Ovary (tissue), 9 donors: Measurements from ENCODE around the gene MAGEL2. TPM values are rescaled to one million over a fixed set of nuclear protein-coding genes. Genes with fewer than 3 reads are reported as not detected.

Source experiments
- DNase-seq, 5 donors: peaks; one replicate each; pipeline ENCODE4 v3.0.0-alpha.2; 2019 to 2020
- H3K27ac ChIP-seq, 2 donors: fragments of 200-600 bp; one replicate each; pipeline versions ENCODE4 v1.5.1 to v1.8.0; 2019 to 2022
- H3K27me3 ChIP-seq: fragments of 200-600 bp; one replicate; pipeline ENCODE4 v1.8.0; 2022
- H3K36me3 ChIP-seq: fragments of 200-600 bp; sonication (generic); one replicate; pipeline ENCODE4 v1.5.1; 2019
- H3K4me1 ChIP-seq: one replicate; pipeline ENCODE4 v1.8.1; 2013; ENCODE audit warnings: mild to moderate bottlenecking, moderate library complexity; ENCODE audit not compliant: insufficient read depth
- H3K4me3 ChIP-seq: fragments of 200-600 bp; sonication (generic); one replicate; pipeline ENCODE4 v1.5.1; 2017
- H3K9me3 ChIP-seq, 2 donors: fragments of 200-600 bp in 1 of 2; sonication (generic) in 1 of 2; one replicate each; pipeline versions ENCODE4 v1.5.1 to v1.8.1; 2013 to 2019; ENCODE audit warnings: mild to moderate bottlenecking in 1 of 2, moderate library complexity in 1 of 2
- CTCF ChIP-seq, 3 donors: fragments of 450-650 bp in 2 of 3; fragments of 200-600 bp in 1 of 3; IDR thresholded peaks; one replicate each; pipeline versions ENCODE4 v1.5.1 to v1.8.0; 2016 to 2022; ENCODE audit warnings: antibody characterized with exemption in 3 of 3, mild to moderate bottlenecking in 1 of 3
- EP300 ChIP-seq: sonication (generic); formaldehyde crosslinking; IDR thresholded peaks from one replicate; pipeline ENCODE4 v1.6.1; 2017; ENCODE audit warnings: antibody characterized with exemption
- POLR2A ChIP-seq: fragments of 450-650 bp; IDR thresholded peaks from one replicate; pipeline ENCODE4 v1.6.1; 2017; ENCODE audit warnings: antibody characterized with exemption, mild to moderate bottlenecking, moderate library complexity
- WGBS, 3 donors: extraction: QIAGEN DNeasy Blood & Tissue Kit in 1 of 3; methylation state at CpG; one replicate each; pipeline versions ENCODE4 v1.1.5 to v1.1.7; 2013 to 2017; 5-methylcytosine and 5-hydroxymethylcytosine counted together
- intact Hi-C, 4 donors: fragments of 100-400 bp; cut with DNase I; formaldehyde crosslinking; loops; one replicate each; pipeline versions ENCODE4 v1.11.0 to v1.15.1; 2022 to 2023
- polyA plus RNA-seq, 2 donors: library from polyadenylated mRNA; stranded (reverse); fragments of 200-250 nt in 1 of 2; fragments of 350-450 nt in 1 of 2; fragmentation: Illumina TruSeq in 1 of 2; extraction: RNeasy Lipid Tissue Mini Kit (QIAGEN cat#74804) in 1 of 2; gene quantifications; one replicate each; pipeline ENCODE4 v1.2.3, GENCODE V29; 2013 to 2014
- total RNA-seq, 7 donors: library from RNA; depleted of rRNA in 2 of 7; stranded (reverse); fragments of >200 nt in 2 of 7; fragmentation: NEBNext Ultra II Directional in 3 of 7; extraction: Animal tissue kit (Norgen Biotek cat#: 25700) in 3 of 7; gene quantifications; one replicate each; pipeline versions ENCODE4 v1.1.0 to v1.2.4, GENCODE V29; 2016 to 2023
- donor health status: DM: no; HTN: no; CAD: no; lungs with moderate emphysema.
- donor health status: DM: no; HTN: no; CAD: no.
- donor health status: Bipolar disorder and iron deficiency.
- donor health status: DM: yes; HTN: yes; CAD: no.
- donor health status: DM: no; HTN: no; CAD: no.
- donor health status: DM: yes; HTN: yes; CAD: no.

The MAGEL2 gene
- total and polyA plus RNA-seq, 9 donors = 0.75 to 4.3 (median 1.7) TPM

GRCh38 chr15:23663232-23663631 is 15.6 kb upstream of the MAGEL2 start:
- WGBS, 3 donors = 44 to 66% (median 57%) methylated on average over 2 of the region's 2 CpGs
- TF ChIP-seq CTCF (IDR thresholded peaks at IDR 0.05) (no peak), EP300 (no peak), POLR2A (no peak)
- Histone ChIP-seq H3K27ac (no peak overlapping the region), H3K4me3 (no peak overlapping the region), H3K4me1 (no peaks in the 10 kb centered on the region), H3K9me3 (no peaks in the 10 kb centered on the region), H3K27me3 (no peaks in the 10 kb centered on the region), H3K36me3 (no peaks in the 10 kb centered on the region)
- intact Hi-C loops = loop anchor here in 1 of 4 donors (5.0 kb wide), 1 partner anchor 44 kb away; no protein-coding TSS in a partner anchor
- DNase-seq = no peak

GRCh38 chr15:23648920-23649515 is 1.4 kb upstream of the MAGEL2 start:
- Histone ChIP-seq H3K27me3 (no peaks in the 10 kb centered on the region), H3K9me3 (no peaks in the 10 kb centered on the region), H3K27ac (no peak overlapping the region), H3K36me3 (no peaks in the 10 kb centered on the region), H3K4me3 (no peak overlapping the region), H3K4me1 (no peaks in the 10 kb centered on the region)
- TF ChIP-seq EP300 (no peak), CTCF (IDR thresholded peaks at IDR 0.05) (peak; percentile 16 to 34 (median 21))
- WGBS, 3 donors = 26 to 40% (median 31%) methylated on average over 6 of the region's 6 CpGs
- intact Hi-C loops = loop anchor here in 3 of 4 donors (5.0 kb wide), 2 partner anchors 208 to 213 kb away; no protein-coding TSS in a partner anchor
- peak; percentile 40 to 70 (median 60) for DNase-seq

GRCh38 chr15:23647001-23647295 is 719 bp downstream of the MAGEL2 start:
- Histone ChIP-seq H3K4me3 (peak overlapping the region; percentile 28), H3K27ac (no peak overlapping the region), H3K27me3 (no peaks in the 10 kb centered on the region), H3K9me3 (no peaks in the 10 kb centered on the region), H3K4me1 (no peaks in the 10 kb centered on the region), H3K36me3 (no peaks in the 10 kb centered on the region)
- no peak for DNase-seq
- intact Hi-C loops = loop anchor here in 3 of 4 donors (5.0 kb wide), 2 partner anchors 210 to 215 kb away; no protein-coding TSS in a partner anchor
- TF ChIP-seq CTCF (IDR thresholded peaks at IDR 0.05) (no peak), POLR2A (no peak), EP300 (no peak)
- 52 to 71% (median 70%) methylated on average over 17 of the region's 17 CpGs for WGBS, 3 donors

- H3K27ac ChIP-seq = no peak overlapping the region
- intact Hi-C loops = loop anchor here in 3 of 4 donors (5.0 kb wide), 2 partner anchors 211 to 216 kb away; no protein-coding TSS in a partner anchor
- no peak overlapping the region for H3K4me3 ChIP-seq
- H3K9me3 ChIP-seq = no peaks in the 10 kb centered on the region
- no peak for TF ChIP-seq EP300
- 90 to 93% (median 92%) methylated on average over 50 to 51 of the region's 51 CpGs for WGBS, 3 donors
- DNase-seq = no peak
- no peaks in the 10 kb centered on the region for H3K36me3 ChIP-seq
- H3K4me1 ChIP-seq = no peaks in the 10 kb centered on the region
- no peaks in the 10 kb centered on the region for H3K27me3 ChIP-seq
Measured at GRCh38 chr15:23646165-23647000, 1.3 kb downstream of the MAGEL2 start.
